Retinal pigment epithelial cell (primary cell): ENCODE measurements around the gene ADAMTS18.

Source experiments
- DNase-seq: peaks from one replicate; pipeline ENCODE4 v3.0.0-alpha.2; 2010; ENCODE audit warnings: low read depth
- H3K4me3 ChIP-seq: 2 replicates; pipeline ENCODE4 v1.5.1; 2011; ENCODE audit warnings: mild to moderate bottlenecking, low read length, control low read depth, moderate library complexity
- CTCF ChIP-seq: conservative IDR thresholded peaks from 2 replicates; pipeline ENCODE4 v1.5.1; 2011; ENCODE audit warnings: low read depth, low read length, control low read depth, inconsistent platforms

Gene ADAMTS18

GRCh38 chr16:77322757-77323156 is 112.1 kb downstream of the ADAMTS18 start:
- TF ChIP-seq CTCF = no peak
- H3K4me3 ChIP-seq = no peak overlapping the region
- DNase-seq = no peak

DNA sequence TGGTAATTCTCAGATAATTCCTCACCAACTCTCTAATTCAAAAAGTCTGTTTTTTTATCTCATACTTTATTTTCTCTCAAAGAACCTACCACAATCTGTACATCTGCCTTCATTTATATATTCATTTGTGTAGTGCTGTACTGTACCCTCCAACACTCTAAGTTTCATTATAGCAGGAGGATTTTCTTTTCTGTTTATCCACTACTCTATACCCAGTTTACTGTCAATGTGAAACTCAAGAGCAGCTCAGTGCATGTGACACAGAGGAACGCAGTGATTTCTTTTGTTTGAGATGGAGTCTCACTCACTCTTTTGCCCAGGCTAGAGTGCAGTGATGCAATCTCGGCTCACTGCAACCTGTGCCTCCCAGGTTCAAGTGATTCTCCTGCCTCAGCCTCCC is 117.8 kb downstream of the ADAMTS18 start:
- TF ChIP-seq CTCF = no peak
- no peak for DNase-seq
- H3K4me3 ChIP-seq = no peak overlapping the region

DNA sequence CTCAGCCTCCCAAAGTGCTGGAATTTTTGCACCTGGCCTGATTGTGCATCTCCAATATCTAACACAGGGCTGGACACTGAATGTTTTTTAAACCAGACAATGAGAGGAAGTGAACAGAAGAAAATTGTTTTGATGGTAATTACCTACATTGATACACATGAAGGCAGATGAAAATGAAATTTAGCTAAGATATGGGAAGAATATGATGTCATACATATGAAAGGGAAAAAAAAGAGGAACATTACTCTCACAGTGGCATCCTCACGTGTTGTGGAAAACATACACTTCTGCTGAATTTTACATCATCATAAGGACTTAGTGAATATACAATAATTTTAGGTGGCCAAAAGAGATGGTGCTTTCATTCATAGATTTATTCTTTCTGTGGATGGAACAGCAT is 124.0 kb downstream of the ADAMTS18 start:
- no peak overlapping the region for H3K4me3 ChIP-seq
- no peak for DNase-seq
- no peak for TF ChIP-seq CTCF

DNA sequence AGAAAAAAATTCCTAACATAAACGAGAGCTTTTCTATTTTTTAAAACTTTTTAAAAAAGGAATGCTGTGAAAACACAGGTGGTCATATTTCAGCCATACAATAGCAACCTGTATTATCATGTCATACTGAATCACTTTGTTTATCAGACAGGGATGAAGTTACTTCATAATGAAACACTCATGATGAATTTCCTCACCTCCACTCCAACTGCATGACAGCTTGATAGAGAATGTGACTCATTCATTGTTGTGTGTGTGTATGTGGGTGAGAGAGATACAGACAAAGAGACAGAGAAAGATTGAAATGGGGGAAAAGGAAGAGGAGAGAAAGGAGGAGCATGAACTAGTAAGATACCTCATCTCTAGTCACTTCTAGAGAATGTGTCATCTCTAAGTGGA is 126.7 kb downstream of the ADAMTS18 start:
- no peak for TF ChIP-seq CTCF
- H3K4me3 ChIP-seq = no peak overlapping the region
- DNase-seq = no peak

GRCh38 chr16:77307426-77308162 is 127.2 kb downstream of the ADAMTS18 start:
- no peak for TF ChIP-seq CTCF
- no peak for DNase-seq
- no peak overlapping the region for H3K4me3 ChIP-seq

GRCh38 chr16:77306075-77306474 is 128.8 kb downstream of the ADAMTS18 start:
- H3K4me3 ChIP-seq = no peak overlapping the region
- no peak for TF ChIP-seq CTCF
- DNase-seq = no peak

- no peak for TF ChIP-seq CTCF
- no peak for DNase-seq
- H3K4me3 ChIP-seq = no peak overlapping the region
These were observed 130.0 kb downstream of the ADAMTS18 start for GRCh38 chr16:77304877-77305276.
